NCI-H82 treated with DMSO at 0.1 percent for 48 hours (cell line): ENCODE results near the gene SARS2.

Experiments
- DNase-seq: peaks from one replicate; lab custom pipeline; 2025; ENCODE audit not compliant: unreplicated experiment; lab: John Stamatoyannopoulos, UW

SARS2 gene

DNA sequence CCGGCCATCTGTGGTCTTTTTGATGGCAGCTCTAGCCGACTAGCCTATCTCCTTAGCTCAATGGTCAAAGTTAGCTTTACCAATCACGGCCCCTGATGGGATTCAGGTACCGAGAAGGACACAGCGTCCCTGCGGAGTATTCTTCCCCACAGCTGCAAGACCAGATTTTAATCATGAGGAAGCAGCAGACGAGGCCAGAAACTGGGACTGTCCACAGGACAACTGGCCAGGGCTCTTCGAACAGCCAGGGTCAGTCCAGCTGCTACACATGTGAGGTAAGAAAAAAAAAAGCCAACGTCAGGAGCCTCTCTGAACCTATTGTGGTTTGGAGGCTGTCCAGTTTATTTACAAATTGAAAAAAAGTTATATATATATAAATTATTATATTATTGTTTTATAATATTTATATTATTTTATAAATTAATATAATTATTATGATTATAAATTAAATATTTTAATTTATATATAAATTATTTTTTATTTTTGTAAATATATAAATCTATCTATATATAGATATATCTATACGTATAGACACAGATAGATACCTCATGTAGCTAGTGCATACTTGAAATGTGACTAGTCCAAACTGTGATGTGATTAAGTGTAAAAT lies 63.3 kb downstream of the SARS2 start:
- no peak for DNase-seq
